Measurements from ENCODE around the gene TNP1. TPM values are rescaled to one million over a fixed set of nuclear protein-coding genes. Genes with fewer than 3 reads are reported as not detected.

The TNP1 gene
- polyA plus RNA-seq, 1 donor: not detected

- DNase-seq (ENCODE audit: low read depth): no peak
Observed at GRCh38 chr2:216875862-216876261, 16.0 kb upstream of the TNP1 start.

- no peak for DNase-seq (ENCODE audit: low read depth)
Observed at GRCh38 chr2:216873573-216873972, 13.7 kb upstream of the TNP1 start.

- no peak for DNase-seq (ENCODE audit: low read depth)
Observed at GRCh38 chr2:216872624-216873023, 12.8 kb upstream of the TNP1 start.

- no peak for DNase-seq (ENCODE audit: low read depth)
Observed at GRCh38 chr2:216872040-216872439, 12.2 kb upstream of the TNP1 start.

- no peak for DNase-seq (ENCODE audit: low read depth)
Observed at GRCh38 chr2:216871333-216871934, 11.6 kb upstream of the TNP1 start.

- DNase-seq (ENCODE audit: low read depth): no peak
Observed at GRCh38 chr2:216870508-216871332, 10.9 kb upstream of the TNP1 start.

GRCh38 chr2:216866515-216867095, 6.7 kb upstream of the TNP1 start:
- no peak for DNase-seq (ENCODE audit: low read depth)

GRCh38 chr2:216865658-216866057, 5.8 kb upstream of the TNP1 start:
- no peak for DNase-seq (ENCODE audit: low read depth)

- DNase-seq (ENCODE audit: low read depth): no peak
Observed at GRCh38 chr2:216863946-216864345, 4.1 kb upstream of the TNP1 start.

GRCh38 chr2:216862628-216863398, 2.9 kb upstream of the TNP1 start:
- DNase-seq (ENCODE audit: low read depth): no peak

GRCh38 chr2:216860426-216861137, 718 bp upstream of the TNP1 start:
- DNase-seq (ENCODE audit: low read depth): no peak

- no peak for DNase-seq (ENCODE audit: low read depth)
Observed at GRCh38 chr2:216858312-216858711, 1.6 kb downstream of the TNP1 start.

GRCh38 chr2:216857131-216857550, 2.7 kb downstream of the TNP1 start:
- DNase-seq (ENCODE audit: low read depth): no peak

- no peak for DNase-seq (ENCODE audit: low read depth)
Observed at GRCh38 chr2:216856406-216857065, 3.3 kb downstream of the TNP1 start.

- DNase-seq (ENCODE audit: low read depth): no peak
Observed at GRCh38 chr2:216855605-216856004, 4.3 kb downstream of the TNP1 start.

GRCh38 chr2:216855079-216855478, 4.8 kb downstream of the TNP1 start:
- no peak for DNase-seq (ENCODE audit: low read depth)

GRCh38 chr2:216851486-216852090, 8.3 kb downstream of the TNP1 start:
- no peak for DNase-seq (ENCODE audit: low read depth)

- no peak for DNase-seq (ENCODE audit: low read depth)
Observed at GRCh38 chr2:216850665-216851322, 9.1 kb downstream of the TNP1 start.

GRCh38 chr2:216849987-216850386, 9.9 kb downstream of the TNP1 start:
- no peak for DNase-seq (ENCODE audit: low read depth)

GRCh38 chr2:216845426-216845825, 14.4 kb downstream of the TNP1 start:
- no peak for DNase-seq (ENCODE audit: low read depth)
